GM12875 (cell line): ENCODE results near the gene BATF3.

ENCODE experiments used
- H3K4me3 ChIP-seq: one replicate; pipeline ENCODE4 v1.5.1; 2011; ENCODE audit warnings: low read depth, low read length, control low read depth
- CTCF ChIP-seq: IDR thresholded peaks from 2 replicates; pipeline ENCODE4 v1.5.1; 2011; ENCODE audit warnings: low read depth, mild to moderate bottlenecking, control low read depth, inconsistent platforms, low read length, moderate library complexity, borderline replicate concordance; ENCODE audit not compliant: insufficient read depth

BATF3 gene

GRCh38 chr1:212688341-212689047, 11.1 kb downstream of the BATF3 start:
- no peak for TF ChIP-seq CTCF

DNA sequence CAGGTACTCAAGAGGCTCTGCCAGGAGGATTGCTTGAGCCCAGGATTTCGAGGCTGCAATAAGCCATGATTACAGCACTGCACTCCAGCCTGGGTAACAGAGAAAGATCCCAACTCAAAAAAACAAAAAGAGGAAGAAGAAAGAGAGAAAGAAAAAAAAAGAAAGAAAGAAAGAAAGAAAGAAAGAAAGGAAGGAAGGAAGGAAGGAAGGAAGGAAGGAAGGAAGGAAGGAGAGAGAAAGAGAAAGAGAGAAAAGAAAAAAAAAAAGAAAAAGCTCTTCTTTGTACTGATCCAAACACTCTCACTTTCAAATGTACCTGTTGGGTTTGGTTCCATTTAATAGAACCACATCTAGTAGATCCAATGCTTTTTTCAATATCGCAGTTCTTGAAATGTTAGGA, 11.8 kb downstream of the BATF3 start:
- no peak overlapping the region for H3K4me3 ChIP-seq
- TF ChIP-seq CTCF, result no peak

More at GRCh38 chr1:212688341-212689047, 11.1 kb downstream of the BATF3 start:
- H3K4me3 ChIP-seq, result no peak overlapping the region

- no peak overlapping the region for H3K4me3 ChIP-seq
- TF ChIP-seq CTCF, result no peak
Measured at GRCh38 chr1:212686591-212686990, 13.0 kb downstream of the BATF3 start.

DNA sequence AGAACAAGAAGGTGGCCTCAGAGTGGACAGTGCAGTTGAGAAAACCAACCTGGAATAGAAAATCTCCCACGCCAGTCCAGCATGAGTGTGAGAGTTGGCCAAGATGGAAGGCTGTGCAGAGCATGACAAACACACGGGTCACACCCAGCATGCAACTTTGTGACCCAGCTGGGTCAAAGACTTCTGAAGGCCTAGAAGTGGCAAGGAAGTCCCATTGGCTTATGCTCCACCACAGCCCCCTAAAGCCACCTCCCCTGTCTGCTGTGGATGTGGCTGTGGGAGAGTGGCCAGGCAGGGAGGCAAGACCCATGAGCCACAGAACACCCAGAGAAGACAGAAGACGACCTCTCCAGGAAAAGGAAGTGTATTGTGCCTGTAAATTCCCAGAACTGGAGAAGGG, 13.6 kb downstream of the BATF3 start:
- no peak overlapping the region for H3K4me3 ChIP-seq
- TF ChIP-seq CTCF, result no peak

DNA sequence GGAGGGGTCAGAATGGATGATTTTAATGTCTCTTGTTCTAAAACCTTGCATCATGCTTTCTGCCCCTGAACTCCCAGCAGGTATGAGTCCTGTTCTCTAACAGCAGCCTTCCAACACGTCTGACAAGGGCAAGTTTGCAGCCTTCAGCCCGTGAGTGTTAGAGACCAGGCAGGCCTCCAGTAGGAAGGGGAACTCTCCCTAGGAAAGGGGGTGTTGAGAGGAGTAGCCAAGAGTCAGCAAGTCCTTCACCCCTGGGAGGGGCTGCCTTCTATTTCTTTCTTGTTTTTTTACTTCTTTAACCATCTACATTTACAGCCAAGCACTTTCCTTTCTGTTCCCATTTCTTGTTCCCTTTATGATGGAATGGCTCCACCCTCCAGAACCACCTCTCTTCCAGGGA, 14.2 kb downstream of the BATF3 start:
- TF ChIP-seq CTCF, result no peak
- H3K4me3 ChIP-seq, result no peak overlapping the region

DNA sequence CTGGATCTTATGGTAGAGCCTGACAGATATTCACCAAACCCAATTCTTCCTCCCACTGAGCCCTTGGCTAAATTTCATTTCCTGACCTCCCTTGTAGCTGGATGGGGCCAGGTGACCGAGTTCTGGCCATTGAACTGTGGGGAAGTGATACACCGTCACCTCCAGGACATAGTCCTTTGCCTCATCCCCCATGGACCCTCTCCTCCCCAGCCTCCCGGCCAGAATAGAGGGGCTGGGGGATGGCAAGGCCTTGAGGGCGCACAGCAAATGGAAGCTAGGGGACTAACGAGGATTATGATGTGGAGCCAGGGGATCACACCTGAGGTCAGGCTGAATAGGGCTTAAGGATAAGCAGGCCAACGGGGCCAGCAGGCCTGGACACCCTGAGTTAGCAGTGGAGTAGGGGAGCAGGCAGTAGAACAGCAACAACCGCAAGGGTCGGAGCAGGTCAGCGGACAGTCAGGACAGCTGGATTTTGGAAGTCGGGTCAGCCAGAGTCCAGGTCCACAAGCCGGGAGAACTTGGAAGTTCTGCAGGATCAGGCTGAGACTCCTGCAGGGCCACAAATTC, 15.0 kb downstream of the BATF3 start:
- no peak for TF ChIP-seq CTCF
- no peak overlapping the region for H3K4me3 ChIP-seq

- no peak overlapping the region for H3K4me3 ChIP-seq
- no peak for TF ChIP-seq CTCF
Measured at GRCh38 chr1:212684076-212684475, 15.6 kb downstream of the BATF3 start.
